Tibial nerve (tissue), 4 donors: ENCODE measurements around the gene TMEM232. TPM values are rescaled to one million over a fixed set of nuclear protein-coding genes. Genes with fewer than 3 reads are reported as not detected.

ENCODE experiments used
- DNase-seq, 2 donors: peaks; one replicate each; pipeline ENCODE4 v3.0.0-alpha.2; 2019; ENCODE audit warnings: low spot score in 2 of 2
- H3K27ac ChIP-seq, 4 donors: fragments of 200-600 bp; sonication (generic) in 3 of 4; one replicate each; pipeline ENCODE4 v1.5.1; 2017 to 2019; ENCODE audit warnings: mild to moderate bottlenecking in 1 of 4
- H3K27me3 ChIP-seq, 2 donors: fragments of 200-600 bp; sonication (generic) in 1 of 2; one replicate each; pipeline versions ENCODE4 v1.5.1 to v1.6.0; 2017 to 2019
- H3K36me3 ChIP-seq, 3 donors: fragments of 200-600 bp; sonication (generic); one replicate each; pipeline ENCODE4 v1.5.1; 2018 to 2019
- H3K4me1 ChIP-seq, 4 donors: fragments of 200-600 bp; sonication (generic) in 3 of 4; one replicate each; pipeline ENCODE4 v1.5.1; 2017 to 2019
- H3K4me3 ChIP-seq, 4 donors: fragments of 200-600 bp; sonication (generic) in 3 of 4; one replicate each; pipeline ENCODE4 v1.5.1; 2017 to 2019; ENCODE audit warnings: mild to moderate bottlenecking in 1 of 4, moderate library complexity in 1 of 4
- H3K9me3 ChIP-seq, 4 donors: fragments of 200-600 bp; sonication (generic) in 3 of 4; one replicate each; pipeline ENCODE4 v1.5.1; 2017 to 2019
- EP300 ChIP-seq, 2 donors: sonication (generic); formaldehyde crosslinking; IDR thresholded peaks; one replicate each; pipeline ENCODE4 v1.6.1; 2017; ENCODE audit warnings: antibody characterized with exemption in 2 of 2, mild to moderate bottlenecking in 1 of 2
- POLR2A ChIP-seq, 2 donors: fragments of 450-650 bp; IDR thresholded peaks; one replicate each; pipeline ENCODE4 v1.6.1; 2017; ENCODE audit warnings: antibody characterized with exemption in 2 of 2, mild to moderate bottlenecking in 2 of 2, moderate library complexity in 2 of 2
- WGBS, 2 donors: methylation state at CpG; one replicate each; pipeline ENCODE4 v1.1.5; 2018; 5-methylcytosine and 5-hydroxymethylcytosine counted together
- total RNA-seq, 4 donors: library from RNA; depleted of rRNA; stranded (reverse); fragments of >200 nt; gene quantifications; one replicate each; pipeline ENCODE4 v1.1.0, GENCODE V29; 2016
- TF ChIP-seq, protein P1 (sequence below), 5 experiments: fragments of 200-600 bp in 3 of 5; fragments of 450-650 bp in 2 of 5; sonication (generic) in 3 of 5; IDR thresholded peaks; one replicate each; pipeline ENCODE4 v1.5.1; 2016 to 2019; ENCODE audit warnings: antibody characterized with exemption in 5 of 5, mild to moderate bottlenecking in 3 of 5, moderate library complexity in 2 of 5

Gene TMEM232
- total RNA-seq: 10 to 100 TPM in 1 of 4 donors, 1 to 10 TPM in 3; 1.7 to 14.4 (median 4.1) TPM

DNA sequence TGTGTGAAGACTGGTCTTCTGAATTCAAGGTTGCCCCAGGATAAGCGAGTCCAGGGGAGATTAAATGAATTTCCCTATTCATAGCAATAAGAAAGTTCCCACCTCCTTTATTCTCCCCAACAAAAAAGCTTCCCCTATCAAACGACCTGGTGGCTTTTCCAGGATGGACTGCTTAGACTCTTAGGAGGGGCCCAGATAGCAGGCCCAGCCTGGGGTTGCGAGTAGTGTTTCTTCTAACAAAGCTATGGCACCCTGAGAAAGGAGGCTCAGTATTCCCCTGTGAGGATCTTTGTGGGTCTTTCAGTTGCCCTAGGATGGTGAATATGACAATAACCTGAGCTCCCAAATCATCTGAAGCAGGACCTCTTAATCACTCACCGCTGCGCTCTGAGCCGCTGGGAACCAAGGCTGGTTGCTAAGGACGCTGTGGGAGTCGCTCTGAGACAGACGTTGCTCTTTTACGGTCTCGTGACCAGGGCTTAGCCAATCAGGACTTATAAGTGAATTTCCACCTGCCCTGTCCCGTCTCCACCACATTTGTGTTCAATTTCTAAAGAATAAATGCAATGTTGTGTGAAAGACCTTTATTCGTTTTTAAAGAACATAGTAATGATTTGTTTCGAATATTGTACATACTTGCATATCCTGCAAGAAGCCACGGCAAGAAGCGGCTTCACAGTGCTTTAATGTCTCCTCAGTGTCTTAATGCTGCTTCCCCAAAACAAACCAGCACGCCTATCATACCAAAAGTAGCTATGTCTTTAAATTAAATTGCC, at the start of gene TMEM232:
Gene TMEM232 (minus strand): TSS at position 423 of the 776 bp plus-strand sequence. CDS start 59,319 bp downstream, outside the sequence.
- WGBS, 2 donors: 44 to 45% methylated on average over 17 of the region's 17 CpGs
- H3K27me3 ChIP-seq: no peaks in the 10 kb centered on the region
- DNase-seq: peak in 1 of 2 donors; percentile 17
- no peaks in the 10 kb centered on the region for H3K9me3 ChIP-seq
- H3K36me3 ChIP-seq: peaks cover 0 to 2% (median 0%) of the 10 kb centered on the region in 3 donors
- peak within 1 kb of the TSS in 2 of 4 donors; percentile 37 to 47 for H3K4me3 ChIP-seq
- H3K4me1 ChIP-seq: no peaks in the 10 kb centered on the region
- no peak for TF ChIP-seq POLR2A (IDR thresholded peaks at IDR 0.05)
- TF ChIP-seq, protein P1, sequence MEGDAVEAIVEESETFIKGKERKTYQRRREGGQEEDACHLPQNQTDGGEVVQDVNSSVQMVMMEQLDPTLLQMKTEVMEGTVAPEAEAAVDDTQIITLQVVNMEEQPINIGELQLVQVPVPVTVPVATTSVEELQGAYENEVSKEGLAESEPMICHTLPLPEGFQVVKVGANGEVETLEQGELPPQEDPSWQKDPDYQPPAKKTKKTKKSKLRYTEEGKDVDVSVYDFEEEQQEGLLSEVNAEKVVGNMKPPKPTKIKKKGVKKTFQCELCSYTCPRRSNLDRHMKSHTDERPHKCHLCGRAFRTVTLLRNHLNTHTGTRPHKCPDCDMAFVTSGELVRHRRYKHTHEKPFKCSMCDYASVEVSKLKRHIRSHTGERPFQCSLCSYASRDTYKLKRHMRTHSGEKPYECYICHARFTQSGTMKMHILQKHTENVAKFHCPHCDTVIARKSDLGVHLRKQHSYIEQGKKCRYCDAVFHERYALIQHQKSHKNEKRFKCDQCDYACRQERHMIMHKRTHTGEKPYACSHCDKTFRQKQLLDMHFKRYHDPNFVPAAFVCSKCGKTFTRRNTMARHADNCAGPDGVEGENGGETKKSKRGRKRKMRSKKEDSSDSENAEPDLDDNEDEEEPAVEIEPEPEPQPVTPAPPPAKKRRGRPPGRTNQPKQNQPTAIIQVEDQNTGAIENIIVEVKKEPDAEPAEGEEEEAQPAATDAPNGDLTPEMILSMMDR (IDR thresholded peaks at IDR 0.05): no peak
- TF ChIP-seq EP300 (IDR thresholded peaks at IDR 0.05): no peak
- H3K27ac ChIP-seq: no peak within 1 kb of the TSS

DNA sequence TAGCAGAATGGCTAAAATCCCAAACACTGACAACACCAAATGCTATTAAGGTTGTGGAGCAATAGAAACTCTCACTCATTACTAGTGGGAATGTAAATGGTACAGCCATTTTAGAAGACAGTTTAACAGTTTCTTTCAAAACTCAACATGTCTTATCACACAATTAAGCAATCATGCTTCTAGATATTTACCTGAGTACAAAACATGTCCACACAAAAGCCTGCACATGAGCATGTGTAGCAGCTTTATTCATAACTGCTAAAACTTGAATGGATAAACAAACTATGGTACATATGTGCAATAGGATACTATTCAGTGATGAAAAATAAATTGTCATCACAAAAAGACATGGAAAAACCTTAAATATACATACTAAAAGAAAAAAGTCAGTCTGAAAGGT, 43.8 kb upstream of the TMEM232 start:
- no peak for DNase-seq
- H3K27me3 ChIP-seq: no peaks in the 10 kb centered on the region
- TF ChIP-seq, protein P1 (IDR thresholded peaks at IDR 0.05): no peak
- TF ChIP-seq POLR2A (IDR thresholded peaks at IDR 0.05) (no peak), EP300 (IDR thresholded peaks at IDR 0.05) (no peak)
- H3K36me3 ChIP-seq: no peaks in the 10 kb centered on the region
- peaks cover 0 to 3% (median 0%) of the 10 kb centered on the region in 4 donors for H3K4me1 ChIP-seq
- peaks cover 0 to 5% (median 0%) of the 10 kb centered on the region in 4 donors for H3K9me3 ChIP-seq
- no peak overlapping the region for H3K27ac ChIP-seq
- H3K4me3 ChIP-seq: no peak overlapping the region

DNA sequence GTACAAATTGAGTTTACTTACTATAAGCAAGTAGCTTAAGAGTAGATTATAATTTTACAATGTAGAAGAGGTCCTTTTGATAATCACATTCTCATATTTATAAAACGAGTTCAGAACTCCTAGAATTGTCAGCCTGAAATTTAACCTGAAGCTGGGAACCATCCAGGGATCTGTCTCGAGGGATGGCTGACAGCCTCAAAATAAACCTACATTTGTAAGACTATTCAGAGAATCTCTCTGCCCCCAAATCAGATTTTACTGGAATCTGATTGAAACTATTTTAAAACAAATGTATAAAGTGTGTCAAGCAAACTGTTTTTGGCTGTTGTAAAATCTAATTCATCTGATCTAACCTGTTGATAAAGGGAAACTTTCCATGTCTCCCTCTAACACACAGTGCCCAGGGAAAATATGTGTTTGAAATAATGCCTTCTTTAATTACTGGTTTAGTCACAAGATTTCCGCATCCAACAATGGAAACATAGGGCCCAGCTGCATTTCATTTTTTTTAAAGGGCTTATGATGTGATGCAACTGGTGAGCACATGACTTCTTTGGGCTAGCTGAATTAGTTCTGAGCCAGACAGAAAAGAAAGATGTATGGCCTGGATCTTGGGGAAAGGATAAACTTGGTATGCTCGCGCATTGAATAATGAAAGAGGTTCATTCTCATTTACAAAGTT, 42.7 kb upstream of the TMEM232 start:
- Histone ChIP-seq H3K4me3 (no peak overlapping the region), H3K27me3 (no peaks in the 10 kb centered on the region), H3K27ac (no peak overlapping the region), H3K9me3 (peaks cover 0 to 3% (median 0%) of the 10 kb centered on the region in 4 donors), H3K4me1 (peaks cover 0 to 3% (median 0%) of the 10 kb centered on the region in 4 donors), H3K36me3 (no peaks in the 10 kb centered on the region)
- DNase-seq: no peak
- no peak for TF ChIP-seq EP300 (IDR thresholded peaks at IDR 0.05)
- TF ChIP-seq, protein P1 (IDR thresholded peaks at IDR 0.05): no peak
- 40 to 45% methylated on average over 5 of the region's 5 CpGs for WGBS, 2 donors

DNA sequence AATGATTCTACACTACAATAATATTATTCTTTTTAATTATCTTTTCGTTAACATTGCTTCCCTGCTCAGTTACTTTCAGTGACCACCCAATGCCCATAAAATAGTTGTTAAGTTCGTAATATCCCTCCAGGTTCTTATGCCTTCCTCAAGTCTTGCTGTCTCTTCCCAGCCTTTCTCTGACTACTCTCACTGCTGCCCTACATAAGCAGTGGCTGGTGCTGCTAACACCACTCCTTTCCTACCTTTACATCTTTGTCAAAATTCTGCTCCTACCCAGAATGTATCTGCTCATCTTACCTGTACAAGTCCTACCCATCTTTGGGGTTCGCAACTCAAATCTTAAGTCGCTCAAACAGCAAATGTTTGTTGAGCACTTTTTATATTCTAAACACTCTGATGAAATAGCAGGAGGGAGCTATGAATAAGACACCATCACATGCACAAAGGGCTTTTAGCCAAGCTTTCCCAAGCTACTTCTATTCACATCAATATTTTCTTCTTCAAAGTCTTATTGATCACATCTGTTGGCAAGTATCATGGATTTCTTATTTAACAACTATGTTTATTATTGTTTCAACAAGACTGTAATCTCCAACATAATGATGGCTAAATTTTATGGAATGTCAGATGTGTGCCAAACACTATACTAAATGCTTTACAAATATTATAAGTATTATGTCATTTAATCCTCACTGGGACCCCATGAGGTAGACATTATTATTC, 41.8 kb upstream of the TMEM232 start:
- TF ChIP-seq POLR2A (IDR thresholded peaks at IDR 0.05) (no peak), EP300 (IDR thresholded peaks at IDR 0.05) (no peak)
- TF ChIP-seq, protein P1 (IDR thresholded peaks at IDR 0.05): no peak
- 78 to 79% methylated on average over 4 of the region's 4 CpGs for WGBS, 2 donors
- no peak overlapping the region for H3K27ac ChIP-seq

More for the DNA sequence above, 41.8 kb upstream of the TMEM232 start:
- H3K27me3 ChIP-seq: no peaks in the 10 kb centered on the region
- no peaks in the 10 kb centered on the region for H3K9me3 ChIP-seq
- no peak overlapping the region for H3K4me3 ChIP-seq
- H3K4me1 ChIP-seq: peaks cover 0 to 3% (median 0%) of the 10 kb centered on the region in 4 donors
- H3K36me3 ChIP-seq: peaks cover 0 to 7% (median 0%) of the 10 kb centered on the region in 3 donors
- DNase-seq: no peak
